SK-N-MC (cell line): Measurements from ENCODE around the gene MTAP.

Experiments used
- DNase-seq: peaks from one replicate; pipeline ENCODE4 v3.0.0-alpha.2; 2011; ENCODE audit warnings: low read depth, low spot score
- H3K27ac ChIP-seq: fragments of 200-600 bp; sonication (generic); 2 replicates; pipeline ENCODE4 v1.5.1; 2016; ENCODE audit warnings: mixed run types
- H3K36me3 ChIP-seq: fragments of 200-600 bp; sonication (generic); 2 replicates; pipeline ENCODE4 v1.6.1; 2017; ENCODE audit warnings: antibody characterized with exemption, low read length, mixed read lengths; ENCODE audit not compliant: insufficient read depth
- H3K4me3 ChIP-seq: fragments of 200-600 bp; sonication (generic); 2 replicates; pipeline ENCODE4 v1.5.1; 2016
- H3K9ac ChIP-seq: fragments of 200-600 bp; sonication (generic); 2 replicates; pipeline ENCODE4 v1.8.0; 2017; ENCODE audit warnings: mixed run types, mixed read lengths; ENCODE audit not compliant: insufficient read length
- H3K9me3 ChIP-seq: fragments of 200-600 bp; sonication (generic); 2 replicates; pipeline ENCODE4 v1.6.1; 2017; ENCODE audit warnings: low read depth, mild to moderate bottlenecking, antibody characterized with exemption, low read length, moderate library complexity, mixed read lengths
- EZH2 ChIP-seq: fragments of 200-600 bp; sonication (generic); IDR thresholded peaks from one replicate; pipeline ENCODE4 v1.6.1; 2017; ENCODE audit warnings: antibody characterized with exemption
- FOXP2 ChIP-seq: optimal IDR thresholded peaks from 2 replicates; pipeline ENCODE3; 2011; ENCODE audit warnings: mild to moderate bottlenecking, moderate library complexity; ENCODE audit not compliant: insufficient read depth; ENCODE audit errors: extremely low read length, control extremely low read depth
- POLR2AphosphoS5 ChIP-seq: IDR thresholded peaks from 2 replicates; pipeline ENCODE4 v1.6.1; 2012; ENCODE audit warnings: mild to moderate bottlenecking, low read depth, low read length, borderline replicate concordance

Gene MTAP

GRCh38 chr9:21927752-21928151, 125.3 kb downstream of the MTAP start:
- Histone ChIP-seq H3K9ac (no peak overlapping the region), H3K27ac (no peak overlapping the region), H3K36me3 (no peaks in the 10 kb centered on the region), H3K4me3 (no peak overlapping the region), H3K9me3 (no peaks in the 10 kb centered on the region)
- DNase-seq, result no peak
- TF ChIP-seq FOXP2 (no peak), POLR2AphosphoS5 (no peak), EZH2 (no peak)

DNA sequence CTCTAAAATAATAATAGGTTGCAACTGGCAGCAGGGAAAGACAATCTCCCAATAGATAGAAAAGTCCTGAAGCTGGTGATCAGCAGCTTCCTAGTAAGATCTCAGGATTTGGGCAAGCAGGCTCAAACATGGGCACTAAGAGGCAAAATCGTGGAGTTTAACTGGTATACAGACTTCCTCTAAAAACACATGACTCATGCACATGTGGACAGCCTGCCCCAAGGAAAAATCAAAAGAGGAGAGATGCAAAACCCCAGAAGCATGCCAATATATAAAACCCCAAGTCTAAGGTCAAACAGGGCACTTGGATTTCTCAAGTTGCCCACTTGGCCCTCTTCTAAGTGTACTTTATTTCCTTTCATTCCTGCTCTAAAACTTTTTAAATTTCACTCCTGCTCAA, 129.0 kb downstream of the MTAP start:
- TF ChIP-seq FOXP2, result no peak
- TF ChIP-seq EZH2, result no peak
- TF ChIP-seq POLR2AphosphoS5, result no peak
- Histone ChIP-seq H3K9ac (no peak overlapping the region), H3K4me3 (no peak overlapping the region), H3K27ac (no peak overlapping the region), H3K9me3 (no peaks in the 10 kb centered on the region), H3K36me3 (no peaks in the 10 kb centered on the region)
- no peak for DNase-seq

- Histone ChIP-seq H3K4me3 (no peak overlapping the region), H3K9ac (no peak overlapping the region), H3K27ac (no peak overlapping the region), H3K9me3 (no peaks in the 10 kb centered on the region), H3K36me3 (no peaks in the 10 kb centered on the region)
- no peak for DNase-seq
- TF ChIP-seq POLR2AphosphoS5 (no peak), EZH2 (no peak), FOXP2 (no peak)
Observed at GRCh38 chr9:21933281-21933680, 130.8 kb downstream of the MTAP start.

- Histone ChIP-seq H3K27ac (no peak overlapping the region), H3K36me3 (no peaks in the 10 kb centered on the region), H3K9me3 (no peaks in the 10 kb centered on the region), H3K9ac (no peak overlapping the region), H3K4me3 (no peak overlapping the region)
- DNase-seq, result no peak
- TF ChIP-seq EZH2 (no peak), FOXP2 (no peak), POLR2AphosphoS5 (no peak)
Observed at GRCh38 chr9:21933865-21934264, 131.4 kb downstream of the MTAP start.

DNA sequence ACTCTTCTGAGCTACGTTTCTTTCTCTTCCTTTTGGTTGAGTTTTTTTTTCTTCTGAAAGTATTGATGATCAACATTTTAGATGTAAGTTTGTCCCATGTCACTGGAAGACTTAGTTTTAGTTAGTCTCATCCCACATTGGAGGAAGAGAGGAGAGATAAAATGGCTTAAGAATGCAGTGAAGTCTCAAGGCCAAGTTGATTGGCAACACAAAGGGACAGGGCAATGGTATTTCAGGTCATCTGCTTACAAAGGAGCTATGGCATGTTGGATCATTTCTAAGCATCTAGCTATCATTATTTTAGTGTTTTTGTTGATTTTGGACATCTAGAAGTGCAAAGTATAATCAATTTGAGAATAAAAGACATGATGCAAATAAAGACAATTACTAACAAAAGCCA, 133.2 kb downstream of the MTAP start:
- no peak overlapping the region for H3K4me3 ChIP-seq
- H3K27ac ChIP-seq, result no peak overlapping the region
- no peak for DNase-seq
- TF ChIP-seq POLR2AphosphoS5 (no peak), FOXP2 (no peak), EZH2 (no peak)
- no peaks in the 10 kb centered on the region for H3K9me3 ChIP-seq
- H3K9ac ChIP-seq, result no peak overlapping the region
- no peaks in the 10 kb centered on the region for H3K36me3 ChIP-seq

GRCh38 chr9:21936161-21936560, 133.7 kb downstream of the MTAP start:
- no peak overlapping the region for H3K27ac ChIP-seq
- no peak overlapping the region for H3K9ac ChIP-seq
- DNase-seq, result no peak
- TF ChIP-seq EZH2, result no peak
- TF ChIP-seq FOXP2, result no peak
- no peak for TF ChIP-seq POLR2AphosphoS5
- no peaks in the 10 kb centered on the region for H3K9me3 ChIP-seq
- H3K36me3 ChIP-seq, result no peaks in the 10 kb centered on the region
- H3K4me3 ChIP-seq, result no peak overlapping the region

DNA sequence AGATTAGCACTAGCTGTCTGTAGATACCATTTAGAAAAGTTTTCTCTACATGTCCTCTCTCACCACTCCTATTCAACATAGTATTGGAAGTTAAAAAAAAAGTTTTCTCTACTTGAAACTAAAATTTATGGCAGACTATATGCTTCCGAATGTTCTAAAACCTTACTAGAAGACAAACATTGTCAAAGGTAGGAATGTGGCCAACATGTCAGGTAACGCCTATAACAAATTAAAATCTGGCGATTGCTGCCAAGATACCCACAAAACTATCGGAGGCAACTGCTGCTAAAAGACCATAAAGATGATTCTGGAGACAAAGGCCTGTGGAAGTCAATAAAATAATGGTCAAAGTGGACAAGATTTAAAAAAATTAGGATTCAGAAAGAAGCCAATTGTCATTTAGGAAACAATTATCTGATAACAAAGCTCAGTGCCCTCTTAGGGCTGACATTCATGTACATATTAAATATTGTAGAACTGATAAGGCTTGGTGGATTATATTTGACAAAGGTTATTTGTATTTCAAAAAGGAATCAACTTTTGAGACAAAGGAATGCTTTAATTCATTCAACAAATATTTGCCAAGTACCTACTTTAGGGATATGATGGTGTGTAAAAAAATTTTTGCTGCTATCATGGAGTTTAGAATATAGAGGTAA, 139.0 kb downstream of the MTAP start:
- no peak for DNase-seq
- no peaks in the 10 kb centered on the region for H3K36me3 ChIP-seq
- no peak overlapping the region for H3K4me3 ChIP-seq
- H3K9me3 ChIP-seq, result no peaks in the 10 kb centered on the region
- TF ChIP-seq EZH2 (no peak), POLR2AphosphoS5 (no peak)
- no peak overlapping the region for H3K27ac ChIP-seq
- H3K9ac ChIP-seq, result no peak overlapping the region

DNA sequence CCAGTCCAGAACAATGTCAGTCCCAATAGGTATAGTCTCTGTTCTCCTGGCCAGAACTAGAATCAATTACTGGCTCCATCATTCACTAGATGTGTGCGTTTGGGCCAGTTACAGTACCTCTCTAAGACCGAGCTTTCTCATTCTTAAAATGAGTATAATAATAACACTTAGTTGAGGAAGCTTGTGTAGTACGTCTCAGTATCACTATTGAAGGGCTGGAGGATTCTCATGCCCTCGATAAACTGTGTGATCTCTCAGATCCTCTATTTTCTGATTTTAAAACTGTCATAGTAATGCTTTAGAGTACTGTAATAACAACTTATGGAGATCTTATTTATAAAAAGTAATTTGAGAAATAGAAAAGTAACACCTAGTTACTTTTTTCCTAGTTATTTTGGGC, 141.0 kb downstream of the MTAP start:
- no peaks in the 10 kb centered on the region for H3K9me3 ChIP-seq
- no peak overlapping the region for H3K9ac ChIP-seq
- H3K36me3 ChIP-seq, result no peaks in the 10 kb centered on the region
- no peak for DNase-seq
- no peak overlapping the region for H3K4me3 ChIP-seq
- no peak overlapping the region for H3K27ac ChIP-seq
- TF ChIP-seq POLR2AphosphoS5 (no peak), EZH2 (no peak), FOXP2 (no peak)

- Histone ChIP-seq H3K9me3 (no peaks in the 10 kb centered on the region), H3K36me3 (no peaks in the 10 kb centered on the region), H3K4me3 (no peak overlapping the region), H3K9ac (no peak overlapping the region), H3K27ac (no peak overlapping the region)
- DNase-seq, result no peak
- TF ChIP-seq EZH2, result no peak
- TF ChIP-seq POLR2AphosphoS5, result no peak
- no peak for TF ChIP-seq FOXP2
Observed at GRCh38 chr9:21945606-21946005, 143.2 kb downstream of the MTAP start.
